Femur (tissue), 1 donor: ENCODE measurements around the gene SPEF1.

Experiments
- DNase-seq: peaks from one replicate; pipeline ENCODE4 v3.0.0-alpha.2; 2017

SPEF1 gene

DNA sequence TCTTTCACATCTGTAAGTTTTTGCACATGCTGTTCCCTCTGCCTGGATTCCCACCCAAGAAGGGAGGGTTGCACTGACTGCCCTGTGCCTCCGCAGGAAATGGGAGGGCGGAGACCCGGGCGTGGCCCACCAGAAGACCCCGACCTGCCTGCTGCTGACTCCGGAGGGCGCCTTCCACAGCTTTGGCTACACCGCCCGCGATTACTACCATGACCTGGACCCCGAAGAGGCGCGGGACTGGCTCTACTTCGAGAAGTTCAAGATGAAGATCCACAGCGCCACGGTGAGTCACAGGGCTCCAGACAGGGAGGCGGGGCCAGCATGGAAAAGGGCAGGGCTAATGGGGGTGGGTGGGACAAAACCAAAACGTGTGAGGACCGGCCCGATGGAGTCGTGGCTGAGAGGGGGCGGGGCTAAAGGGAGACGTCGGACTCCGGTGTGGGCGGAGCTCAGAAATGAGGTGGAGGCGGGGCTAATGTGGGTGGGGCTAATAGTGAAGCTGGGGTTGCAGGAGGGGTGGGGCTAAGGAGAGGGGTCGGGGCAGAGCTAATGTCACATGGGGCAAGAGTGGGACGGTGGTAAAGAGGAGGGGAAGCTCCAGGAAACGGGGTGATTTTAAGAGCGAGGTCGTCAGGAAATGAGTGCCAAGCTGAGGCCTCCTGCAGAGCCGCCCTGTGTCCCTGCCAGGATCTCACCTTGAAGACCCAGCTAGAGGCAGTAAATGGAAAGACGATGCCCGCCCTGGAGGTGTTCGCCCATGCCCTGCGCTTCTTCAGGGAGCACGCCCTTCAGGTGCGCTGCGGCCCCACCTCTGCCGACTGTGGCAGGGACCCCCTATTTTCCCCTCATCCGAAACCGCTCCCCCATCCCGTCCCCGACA, 36.2 kb downstream of the SPEF1 start:
- peak; percentile 69 for DNase-seq

DNA sequence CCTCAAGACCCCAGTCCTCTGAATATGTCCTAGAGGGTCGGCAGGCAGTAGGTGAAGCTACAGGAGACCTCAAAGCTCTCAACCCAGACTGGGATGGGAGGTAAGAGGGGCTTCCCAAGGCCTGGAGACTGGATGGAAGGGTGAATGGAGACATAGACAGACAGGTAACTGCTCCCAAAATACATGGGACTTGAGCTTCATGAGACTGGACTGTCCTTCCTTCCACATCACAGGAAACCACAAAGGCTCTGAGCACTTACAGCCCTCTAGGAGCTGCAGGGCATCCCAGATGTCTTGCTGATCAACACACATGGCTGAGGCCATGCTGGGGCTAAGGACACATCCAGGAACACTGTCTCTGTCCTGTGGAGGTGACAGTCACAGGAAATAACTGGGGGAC, 37.2 kb downstream of the SPEF1 start:
- no peak for DNase-seq

DNA sequence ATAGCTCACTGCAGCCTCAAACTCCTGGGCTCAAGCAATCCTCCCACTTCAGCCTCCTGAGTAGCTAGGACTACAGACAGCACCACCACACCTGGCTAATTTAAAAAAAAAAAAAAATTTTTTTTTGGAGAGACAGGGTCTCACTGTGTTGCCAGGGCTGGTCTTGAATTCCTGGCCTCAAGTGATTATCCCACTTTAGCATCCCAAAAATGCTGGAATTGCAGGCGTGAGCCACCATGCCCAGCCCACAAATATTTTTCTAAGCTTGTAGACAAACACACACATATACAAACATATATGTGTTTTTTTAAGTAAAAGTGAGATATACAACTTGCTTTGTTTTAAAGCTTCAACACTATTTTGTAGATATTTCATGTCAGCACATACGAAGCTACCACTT, 38.0 kb downstream of the SPEF1 start:
- no peak for DNase-seq

DNA sequence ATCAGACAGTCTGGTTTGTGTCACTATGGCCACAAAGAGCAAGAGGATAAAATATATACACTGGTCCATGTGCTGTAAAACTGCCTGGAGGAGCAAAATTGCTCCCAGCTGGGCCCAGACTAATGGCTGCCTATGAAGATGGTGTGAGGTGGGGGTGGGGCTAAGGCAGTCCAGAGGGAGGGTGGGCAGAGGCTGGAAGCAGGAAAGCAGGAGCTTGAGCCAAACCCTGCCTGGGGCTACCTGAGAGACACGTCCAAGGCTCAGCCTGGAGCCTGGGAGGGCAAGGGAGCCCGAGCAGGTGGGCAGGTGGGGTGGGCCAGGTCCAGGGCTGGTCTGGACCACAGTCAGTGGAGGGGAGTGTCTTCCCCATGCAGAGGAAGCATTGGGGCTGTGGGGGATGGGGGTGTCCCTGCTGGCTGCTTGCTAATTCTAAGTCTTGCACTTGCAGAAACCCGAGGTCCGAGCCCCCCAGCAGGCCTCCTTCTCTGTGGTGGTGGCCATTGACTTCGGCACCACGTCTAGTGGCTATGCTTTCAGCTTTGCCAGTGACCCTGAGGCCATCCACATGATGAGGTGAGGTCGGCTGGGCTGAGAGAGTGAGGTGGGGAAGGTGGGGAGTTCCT, 39.3 kb downstream of the SPEF1 start:
- DNase-seq, result peak; percentile 13

DNA sequence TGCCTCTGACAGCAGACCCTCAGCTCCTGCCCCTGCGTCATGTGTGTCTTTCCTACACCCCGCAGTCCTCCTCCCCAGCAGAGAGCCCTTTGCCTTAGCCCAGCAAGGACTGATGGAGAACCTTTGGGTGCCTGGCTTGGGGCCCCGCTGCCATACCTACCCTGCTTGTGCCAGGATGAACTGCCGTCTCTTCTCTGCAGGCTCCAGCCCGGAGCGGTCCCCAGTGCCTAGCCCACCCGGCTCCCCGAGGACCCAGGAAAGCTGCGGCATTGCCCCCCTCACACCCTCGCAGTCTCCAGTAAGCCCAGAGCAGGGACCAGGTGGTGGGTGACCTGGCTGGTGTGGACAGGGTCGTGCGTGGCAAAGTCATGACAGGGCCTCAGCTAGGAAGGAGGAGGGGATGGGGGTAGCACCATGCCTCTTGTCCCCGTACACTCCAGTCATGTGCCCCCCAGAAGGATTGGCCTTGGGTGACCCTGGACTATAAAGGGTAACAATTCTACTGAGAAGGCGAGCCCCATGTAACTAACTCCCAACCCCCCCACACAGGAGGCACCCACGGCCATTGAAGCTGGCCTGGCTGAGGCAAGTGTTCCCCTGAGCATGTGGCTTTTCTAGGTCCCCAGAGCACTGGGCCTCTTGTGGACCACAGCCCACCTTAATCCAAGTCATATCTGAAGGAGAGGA, 40.5 kb downstream of the SPEF1 start:
- DNase-seq, result no peak

DNA sequence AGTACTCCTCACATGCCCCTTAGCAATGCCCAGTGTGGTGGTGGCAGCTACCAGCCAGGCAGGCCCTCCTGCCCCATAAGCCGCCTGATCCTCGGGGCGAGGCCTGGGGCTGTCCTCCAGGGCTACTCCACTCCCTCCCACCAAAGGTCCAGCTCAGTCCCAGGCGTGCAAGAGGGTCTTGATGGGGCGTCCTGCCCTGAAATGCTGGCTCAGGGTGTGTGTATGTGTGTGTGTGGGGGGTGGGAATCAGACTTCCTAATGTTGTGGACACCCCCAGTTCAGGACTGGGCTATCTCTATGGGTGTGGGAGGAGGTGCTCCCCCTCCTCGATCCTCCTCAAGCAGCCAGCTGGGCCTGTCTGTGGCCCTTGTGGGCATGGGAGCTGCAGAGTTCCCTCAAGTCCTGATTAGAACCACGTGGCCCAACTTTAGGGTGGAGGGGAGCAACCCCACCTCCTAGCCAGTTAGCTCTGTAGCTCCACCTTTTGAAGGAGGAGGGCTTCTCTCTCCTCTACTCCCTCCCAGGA, 41.3 kb downstream of the SPEF1 start:
- DNase-seq, result no peak

DNA sequence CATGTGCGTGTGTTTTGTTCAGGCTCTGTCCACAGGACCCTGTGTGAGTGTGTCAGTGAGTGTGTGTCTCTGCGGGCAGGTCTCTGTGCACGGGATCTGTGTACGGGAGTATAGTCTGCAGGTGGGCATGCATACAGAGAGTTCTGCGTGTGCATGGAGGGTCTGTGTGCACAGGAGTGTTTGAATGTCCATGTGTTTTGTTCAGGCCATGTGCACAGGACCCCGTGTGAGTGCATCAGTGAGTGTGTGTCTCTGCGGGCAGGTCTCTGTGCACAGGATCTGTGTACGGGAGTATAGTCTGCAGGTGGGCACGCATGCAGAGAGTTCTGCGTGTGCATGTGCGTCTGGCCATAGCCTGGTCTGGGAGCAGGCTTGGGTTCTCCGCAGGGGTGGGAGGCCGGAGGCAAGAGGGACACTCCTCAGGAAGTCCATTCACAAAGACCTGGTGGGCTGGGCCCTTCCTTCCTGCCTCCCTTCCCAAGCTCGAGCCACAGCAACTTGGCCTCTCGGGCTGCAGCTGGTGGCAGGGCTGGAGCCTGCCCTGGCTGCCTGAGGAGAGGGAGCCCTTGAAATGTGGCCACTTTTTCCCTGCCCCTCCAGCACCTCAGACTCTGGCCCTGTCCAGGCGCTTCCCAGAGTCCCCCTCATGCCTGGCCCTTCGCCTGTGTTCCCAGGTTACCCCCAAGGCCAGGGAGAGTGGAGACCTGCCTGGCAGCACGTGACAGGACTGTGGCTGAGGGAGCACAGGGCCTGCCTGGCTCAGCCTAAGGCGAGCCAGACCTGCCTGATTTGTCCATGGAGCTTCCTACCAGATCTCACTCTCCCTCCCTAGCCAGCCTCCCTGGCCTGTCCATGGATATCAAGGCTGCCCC, 42.0 kb downstream of the SPEF1 start:
- DNase-seq, result peak; percentile 35

DNA sequence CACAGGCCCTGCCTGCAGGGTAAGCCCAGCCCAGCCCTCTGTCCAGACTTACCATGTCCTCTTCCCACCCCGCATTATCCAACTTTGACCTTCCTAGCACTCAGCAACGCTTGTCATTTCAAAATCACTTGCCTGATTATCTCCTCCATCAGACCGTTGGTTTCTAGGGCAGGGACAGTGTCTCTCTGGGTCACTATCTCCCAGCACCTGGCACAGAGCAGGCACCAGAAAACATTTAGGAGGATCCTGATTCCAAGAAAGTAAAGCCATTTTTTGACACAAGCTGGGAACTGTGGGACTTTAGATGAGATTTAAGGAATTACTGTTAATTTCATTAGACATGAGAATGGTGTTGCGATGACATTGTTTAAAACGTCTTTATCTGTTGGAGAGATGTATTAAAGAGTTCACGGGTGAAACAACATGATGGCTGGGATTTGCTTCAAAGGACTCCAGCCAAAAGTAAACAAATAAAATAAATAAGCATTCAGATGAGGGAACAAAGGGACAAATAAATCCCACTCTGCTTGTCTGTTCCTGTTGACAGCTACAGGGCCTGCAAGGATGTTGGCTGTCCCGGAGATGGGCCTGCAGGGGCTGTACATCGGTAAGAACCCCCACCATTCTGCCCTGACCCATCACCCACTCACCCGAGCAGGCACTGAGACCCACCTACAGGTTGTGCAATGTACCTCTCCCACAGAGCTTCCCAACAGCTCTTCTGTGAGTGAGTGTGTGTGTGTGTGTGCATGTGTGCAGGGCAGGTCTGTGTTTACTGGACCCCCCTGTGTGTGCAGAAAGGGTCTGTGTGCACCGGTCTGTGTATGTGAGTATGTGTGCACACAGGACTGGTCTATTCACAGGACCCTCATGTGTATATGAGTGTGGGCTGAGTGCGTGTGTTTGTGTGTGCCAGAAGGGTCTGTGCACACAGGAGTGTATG, 42.9 kb downstream of the SPEF1 start:
- no peak for DNase-seq

DNA sequence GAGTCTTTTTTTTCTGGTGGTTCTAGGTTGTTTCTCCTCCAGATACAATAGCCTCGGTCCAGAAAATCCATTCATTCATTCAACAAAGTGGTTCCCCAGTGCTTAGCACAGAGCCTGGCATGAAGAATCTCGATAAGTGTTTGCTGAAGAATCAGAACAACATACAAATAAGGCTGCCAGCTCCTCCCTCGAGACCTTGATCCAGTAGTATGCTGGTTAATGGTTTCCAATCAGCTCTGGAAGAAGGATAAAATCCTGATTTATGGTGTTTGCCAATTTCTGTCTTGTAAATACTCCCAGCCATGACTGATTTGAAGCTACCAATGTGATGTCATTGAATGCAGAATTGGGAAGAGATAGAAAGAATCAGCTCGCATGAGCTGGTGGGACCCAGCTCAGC, 45.5 kb downstream of the SPEF1 start:
- DNase-seq, result no peak

DNA sequence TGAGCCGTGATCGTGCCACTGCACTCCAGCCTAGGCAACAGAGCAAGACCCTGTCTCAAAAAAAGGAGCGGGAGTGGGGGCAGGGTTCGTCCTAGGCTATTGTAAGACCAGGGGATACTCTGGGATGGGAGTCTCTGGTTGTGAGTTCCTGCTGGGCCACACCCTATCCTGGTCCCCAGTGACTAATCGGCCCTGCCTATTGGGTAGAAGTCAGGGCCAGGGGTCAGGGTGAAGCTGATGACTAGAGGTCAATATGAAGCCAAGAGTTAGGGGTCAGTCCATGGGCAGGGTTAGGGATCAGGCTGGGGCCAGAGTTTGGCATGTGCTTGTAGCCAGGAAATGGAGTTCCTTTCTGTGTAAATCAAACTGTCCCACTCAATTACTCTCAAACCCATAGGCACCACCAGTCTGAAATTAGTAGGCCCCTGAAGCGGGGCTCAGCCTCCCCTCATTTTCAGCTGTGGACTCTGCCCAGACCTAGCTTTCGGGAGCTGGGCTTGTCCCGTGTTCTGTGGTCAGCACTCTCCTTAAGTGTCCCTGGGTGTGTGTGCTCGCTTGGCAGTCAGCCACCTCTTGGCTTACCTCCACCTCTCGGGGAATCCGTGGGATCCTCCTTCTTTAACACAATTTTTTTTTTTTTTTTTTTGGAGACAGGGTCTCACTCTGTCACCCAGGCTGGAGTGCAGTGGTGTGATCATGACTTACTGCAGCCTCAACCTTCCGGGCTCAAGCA, 47.0 kb downstream of the SPEF1 start:
- DNase-seq, result peak; percentile 39

DNA sequence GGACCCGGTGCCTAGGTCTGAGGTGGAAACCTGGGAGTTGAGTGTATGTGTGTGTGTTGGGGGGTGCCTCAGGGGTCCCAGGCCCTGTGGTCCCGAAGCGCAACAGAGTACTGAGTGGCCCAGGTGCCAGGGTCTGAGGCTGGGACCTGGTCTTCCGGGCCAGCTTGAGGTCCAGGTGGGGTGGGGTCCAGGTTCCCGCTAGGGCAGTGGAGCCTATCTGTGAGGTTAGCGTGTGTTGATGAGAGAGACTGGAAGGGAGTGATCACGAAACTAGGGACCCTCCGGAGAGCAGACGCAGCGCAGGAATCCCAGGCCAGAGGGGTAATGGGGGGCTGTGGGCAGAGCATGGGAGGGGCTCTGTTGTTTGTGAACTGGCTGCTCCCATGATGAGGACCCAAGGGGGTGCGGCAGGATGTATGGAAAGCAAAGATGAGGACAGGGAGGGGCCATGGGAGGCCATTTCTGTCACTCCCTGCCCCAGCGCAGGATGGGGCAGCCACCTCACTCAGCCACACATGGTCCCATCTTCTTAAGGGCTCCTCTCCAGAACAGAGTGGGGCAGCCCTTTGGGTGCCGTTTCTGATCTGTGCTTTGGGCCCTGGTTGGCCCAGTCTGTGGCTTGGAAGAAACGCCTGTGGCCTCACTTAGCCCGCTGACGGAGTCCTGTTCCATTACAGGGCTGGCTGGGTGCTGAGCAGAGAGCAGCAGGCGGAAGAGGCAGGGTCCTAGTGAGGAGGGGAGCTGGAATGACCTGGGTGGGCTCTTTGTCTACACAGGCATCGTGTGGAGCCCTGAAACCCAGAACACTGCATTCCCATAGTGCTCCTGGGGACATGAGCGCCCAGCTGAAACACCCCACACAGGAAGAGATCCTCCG, 47.9 kb downstream of the SPEF1 start:
- peak; percentile 37 for DNase-seq

DNA sequence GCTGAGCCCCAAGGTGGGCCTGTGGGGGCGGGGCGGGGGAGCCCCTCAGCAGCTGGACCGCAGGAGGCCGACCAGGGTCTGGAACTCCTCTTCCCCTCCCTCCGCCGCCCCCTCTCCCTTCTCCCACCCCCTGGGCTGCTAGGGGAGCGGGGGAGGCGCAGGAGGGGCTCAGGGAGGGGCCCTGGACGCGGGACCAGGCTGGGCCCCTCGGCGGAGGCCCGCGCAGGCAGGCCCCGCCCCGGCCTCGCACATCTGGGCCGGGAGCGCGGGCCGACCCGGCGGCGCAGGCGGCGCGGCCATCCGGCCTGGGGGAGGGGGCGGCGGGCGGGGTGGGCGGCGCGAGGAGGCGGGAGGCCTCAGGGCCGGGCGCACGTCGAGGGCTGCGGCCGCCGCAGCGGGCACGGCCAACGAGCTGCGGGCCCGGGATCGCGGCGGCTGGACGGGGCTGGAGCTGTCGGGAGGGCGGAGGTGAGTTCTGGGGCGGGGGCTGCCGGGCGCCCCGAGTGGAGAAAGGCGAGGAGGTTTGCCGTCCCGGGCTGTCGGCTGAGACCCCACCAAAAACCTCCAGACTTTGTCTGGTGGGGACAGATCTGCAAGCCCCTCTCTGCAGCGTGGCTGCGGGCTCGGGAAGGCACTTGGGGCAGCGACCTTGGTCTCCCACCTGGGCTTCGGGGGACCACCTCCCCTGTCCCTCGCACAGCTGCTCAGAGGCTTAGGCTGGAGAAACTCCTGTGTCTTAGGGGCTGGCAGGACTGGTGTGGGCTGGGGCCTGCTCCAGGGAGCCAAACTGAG, 48.7 kb downstream of the SPEF1 start, which contains the start of gene HSPA12B:
Gene HSPA12B, plus strand, starts transcription at position 359 of the 792 bp plus-strand sequence. CDS start 5,990 bp downstream, outside the sequence.
- DNase-seq, result peak; percentile 74

DNA sequence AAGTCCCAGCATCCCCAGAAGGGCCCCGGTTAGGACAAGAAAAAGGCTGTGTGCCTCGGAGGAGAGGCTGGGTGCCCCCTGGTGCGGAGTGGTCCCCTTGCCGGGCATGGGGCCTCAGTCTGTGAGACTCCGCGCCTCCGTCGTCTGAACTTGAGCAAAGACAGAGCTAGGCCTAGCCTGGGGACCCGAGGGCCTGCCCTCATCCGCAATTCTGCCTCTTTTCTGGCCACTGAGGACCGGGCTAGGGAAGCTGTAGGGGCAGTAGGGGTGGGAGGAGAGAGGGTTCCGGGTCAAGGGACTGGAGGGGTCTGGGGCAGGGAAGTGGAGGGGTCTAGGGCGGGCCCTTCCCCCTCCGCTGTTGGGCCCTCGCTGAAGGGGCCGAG, 49.3 kb downstream of the SPEF1 start:
- no peak for DNase-seq

DNA sequence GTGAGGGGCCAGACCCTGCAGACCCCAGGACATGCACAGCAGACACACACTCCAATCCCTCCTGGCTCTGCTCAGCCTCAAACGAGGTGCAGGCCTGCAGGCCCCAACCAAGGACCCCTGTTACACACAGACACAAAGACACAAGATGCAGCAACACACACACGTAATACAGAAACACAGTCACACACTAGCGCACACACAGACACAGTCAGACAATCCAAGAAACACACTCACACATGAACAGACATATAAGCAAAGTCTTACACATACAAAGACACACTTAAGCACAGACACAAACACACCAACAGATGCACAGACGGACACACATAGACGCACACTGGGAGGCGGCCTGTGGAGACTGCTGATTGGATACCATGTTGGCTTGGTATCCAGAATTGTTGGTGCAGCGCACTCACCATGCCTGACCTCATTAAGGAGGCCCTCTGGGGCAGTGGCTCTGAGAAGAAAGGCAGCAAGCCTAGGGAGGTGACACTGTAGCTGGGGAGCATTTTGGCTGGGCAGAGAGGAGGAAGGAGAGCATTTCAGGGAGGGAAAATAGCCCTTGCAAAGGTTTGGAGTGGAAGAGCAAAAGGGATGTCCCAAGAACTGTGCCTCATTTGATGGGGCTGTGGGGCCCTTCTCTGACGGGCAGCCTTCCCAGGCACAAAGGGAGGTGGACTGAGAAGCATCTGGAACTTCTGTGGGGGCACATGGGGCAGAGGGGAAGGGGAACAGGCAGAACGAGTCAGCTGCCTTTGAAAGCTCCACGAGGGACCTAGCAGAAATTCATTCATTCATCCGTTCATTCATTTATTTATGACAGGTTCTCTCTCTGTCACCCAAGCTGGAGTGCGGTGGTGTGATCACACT, 50.2 kb downstream of the SPEF1 start:
- no peak for DNase-seq

DNA sequence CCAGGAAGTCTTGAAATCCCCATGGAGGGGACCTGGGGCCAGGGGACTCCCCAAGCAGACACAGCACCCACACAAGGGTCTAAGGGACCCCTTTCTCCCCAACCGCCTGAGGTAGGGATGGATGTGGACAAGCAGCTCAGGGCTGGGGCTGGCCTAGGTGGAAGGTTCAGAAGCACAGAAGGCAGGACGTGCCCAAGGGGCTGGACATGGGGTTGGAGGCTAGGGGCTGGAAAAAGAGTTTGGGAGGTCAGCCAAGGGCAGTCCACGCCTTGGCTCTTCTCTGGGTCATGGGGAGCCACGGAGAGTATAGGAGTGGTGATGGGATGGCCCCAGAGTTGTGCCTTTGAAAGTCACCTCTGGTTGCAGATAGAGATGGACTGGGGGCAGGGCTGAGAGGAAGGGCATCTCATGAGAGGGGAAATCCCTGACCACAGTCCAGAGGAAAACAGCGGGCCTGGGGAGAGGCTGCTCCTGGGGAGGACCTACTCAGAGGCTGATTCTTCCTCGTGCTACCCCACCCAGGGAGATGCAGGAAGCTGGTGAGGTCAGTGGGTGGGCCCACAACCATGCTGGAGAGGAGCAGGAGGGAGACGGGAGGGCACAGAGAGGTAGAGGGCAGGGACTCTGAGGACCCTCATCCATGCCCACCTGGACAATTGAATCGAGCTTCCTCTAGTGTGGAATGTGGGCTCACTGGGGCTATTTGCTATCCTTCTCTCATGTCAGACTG, 51.3 kb downstream of the SPEF1 start:
- no peak for DNase-seq

DNA sequence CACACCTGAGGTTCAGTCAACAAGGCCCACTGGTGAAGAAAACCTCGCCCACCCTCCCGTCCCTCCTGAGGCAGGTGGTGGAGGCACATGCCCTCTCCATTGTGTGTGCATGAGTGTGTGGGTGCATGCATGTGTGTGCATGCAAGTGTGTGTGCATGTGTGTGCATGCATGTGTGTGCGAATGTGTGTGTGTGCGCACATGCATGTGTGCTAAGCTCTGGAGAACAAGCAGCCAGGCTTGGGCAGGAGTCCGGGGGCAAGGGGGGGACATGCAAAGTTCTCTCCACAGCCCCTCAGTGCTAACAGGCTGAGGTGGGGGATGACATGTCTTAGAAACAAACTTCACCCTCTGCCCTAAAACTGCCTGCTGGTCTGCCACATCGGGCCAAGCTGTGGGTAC, 51.9 kb downstream of the SPEF1 start:
- DNase-seq, result no peak

DNA sequence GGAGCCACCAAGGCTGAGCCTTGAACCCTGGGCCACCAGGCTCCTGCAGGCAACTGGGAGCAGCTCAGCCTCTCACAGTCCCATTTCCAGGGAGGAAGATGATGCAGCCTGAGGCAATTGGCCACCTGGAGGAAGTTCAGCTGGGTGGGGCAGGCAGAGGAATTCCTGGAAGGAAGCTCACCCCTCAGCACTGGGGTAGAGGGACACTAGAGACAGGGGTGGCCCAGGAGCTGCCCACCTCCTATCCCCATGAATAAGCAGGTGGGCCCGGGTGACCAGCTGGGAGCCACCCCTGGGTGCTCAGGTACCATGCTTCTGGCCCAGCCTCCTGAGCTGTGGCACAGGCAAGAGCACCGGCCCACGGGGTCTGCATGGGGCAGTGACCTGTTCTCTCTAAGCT, 52.4 kb downstream of the SPEF1 start:
- DNase-seq, result no peak
